Measurements from ENCODE around the gene CALD1. TPM values are rescaled to one million over a fixed set of nuclear protein-coding genes. Genes with fewer than 3 reads are reported as not detected.
A peak's percentile ranks its signal among the peaks of the same experiment; 100 is the strongest.

Gene CALD1
- total and polyA plus RNA-seq, 7 donors = 34.7 to 2,150 (median 1,069) TPM

DNA sequence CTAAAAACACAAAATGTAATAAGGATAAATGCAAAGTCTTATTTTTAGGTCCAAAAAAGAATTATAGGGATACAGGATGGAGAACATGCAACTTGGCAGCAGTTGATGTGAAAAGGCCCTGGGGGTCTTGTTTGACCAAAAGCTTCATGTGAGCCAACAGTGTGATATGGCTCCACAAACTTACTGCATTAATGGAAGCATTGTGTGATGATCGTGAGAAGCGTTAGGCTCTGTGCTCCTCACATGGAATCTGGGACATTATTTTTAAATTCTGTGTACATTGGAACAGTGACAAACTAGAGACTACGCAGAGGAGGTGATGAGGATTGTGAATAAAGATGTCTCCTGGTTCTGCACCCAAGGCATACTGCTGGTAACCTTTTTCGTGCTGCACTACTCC is 39.1 kb upstream of the CALD1 start:
- Histone ChIP-seq H3K4me1 (peaks cover 0 to 22% (median 17%) of the 10 kb centered on the region in 4 donors), H3K27me3 (no peaks in the 10 kb centered on the region), H3K27ac (no peak overlapping the region), H3K36me3 (no peaks in the 10 kb centered on the region), H3K4me3 (no peak overlapping the region), H3K9me3 (no peaks in the 10 kb centered on the region)
- TF ChIP-seq POLR2AphosphoS5 (IDR thresholded peaks at IDR 0.05) = no peak
- no peak for TF ChIP-seq POLR2A (IDR thresholded peaks at IDR 0.05)
- TF ChIP-seq EP300 (IDR thresholded peaks at IDR 0.05) = no peak
- TF ChIP-seq, protein P1, sequence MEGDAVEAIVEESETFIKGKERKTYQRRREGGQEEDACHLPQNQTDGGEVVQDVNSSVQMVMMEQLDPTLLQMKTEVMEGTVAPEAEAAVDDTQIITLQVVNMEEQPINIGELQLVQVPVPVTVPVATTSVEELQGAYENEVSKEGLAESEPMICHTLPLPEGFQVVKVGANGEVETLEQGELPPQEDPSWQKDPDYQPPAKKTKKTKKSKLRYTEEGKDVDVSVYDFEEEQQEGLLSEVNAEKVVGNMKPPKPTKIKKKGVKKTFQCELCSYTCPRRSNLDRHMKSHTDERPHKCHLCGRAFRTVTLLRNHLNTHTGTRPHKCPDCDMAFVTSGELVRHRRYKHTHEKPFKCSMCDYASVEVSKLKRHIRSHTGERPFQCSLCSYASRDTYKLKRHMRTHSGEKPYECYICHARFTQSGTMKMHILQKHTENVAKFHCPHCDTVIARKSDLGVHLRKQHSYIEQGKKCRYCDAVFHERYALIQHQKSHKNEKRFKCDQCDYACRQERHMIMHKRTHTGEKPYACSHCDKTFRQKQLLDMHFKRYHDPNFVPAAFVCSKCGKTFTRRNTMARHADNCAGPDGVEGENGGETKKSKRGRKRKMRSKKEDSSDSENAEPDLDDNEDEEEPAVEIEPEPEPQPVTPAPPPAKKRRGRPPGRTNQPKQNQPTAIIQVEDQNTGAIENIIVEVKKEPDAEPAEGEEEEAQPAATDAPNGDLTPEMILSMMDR (IDR thresholded peaks at IDR 0.05) = no peak
- no peak for DNase-seq
- WGBS, 2 donors = 60 to 75% methylated on average over 4 of the region's 4 CpGs
- intact Hi-C loops (cut with DNase I) = no loop called here

DNA sequence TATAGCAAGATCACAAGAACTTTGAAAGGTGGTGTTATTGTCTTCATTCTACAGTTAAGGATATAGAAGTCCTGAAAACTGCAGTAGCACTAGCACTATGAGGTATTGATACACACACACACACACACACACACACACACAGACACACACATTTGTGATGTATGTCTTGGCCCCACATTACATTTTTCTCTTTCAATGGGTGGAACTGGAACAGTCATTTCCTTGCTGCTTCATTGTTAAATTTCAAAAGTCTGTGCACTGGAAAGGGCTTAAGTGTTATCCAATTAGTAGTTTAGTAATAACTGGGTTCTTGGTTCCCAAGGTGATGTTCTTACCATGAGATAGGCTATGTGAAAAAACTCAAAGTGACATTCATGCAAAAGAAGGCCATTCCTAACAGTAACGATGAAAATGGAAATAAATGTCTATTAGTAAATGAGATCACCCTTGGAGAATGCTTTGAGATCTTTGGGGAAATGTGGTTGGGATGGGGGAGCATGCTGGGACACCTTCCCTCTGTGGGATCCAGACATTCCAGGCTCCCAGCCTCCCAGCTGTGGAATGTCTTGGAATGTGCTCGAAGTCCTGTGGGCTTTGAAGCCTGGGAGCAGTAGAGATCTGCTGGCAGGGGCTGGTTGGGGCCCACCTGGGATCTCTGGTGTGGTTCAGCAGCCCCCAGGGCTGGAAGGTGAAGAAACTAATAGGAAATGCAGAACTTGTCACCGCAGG is 37.4 kb upstream of the CALD1 start:
- WGBS, 2 donors = 47 to 63% methylated on average over 3 of the region's 3 CpGs
- Histone ChIP-seq H3K27me3 (no peaks in the 10 kb centered on the region), H3K36me3 (no peaks in the 10 kb centered on the region), H3K27ac (peak overlapping the region; percentile 29 to 71 (median 64)), H3K9me3 (no peaks in the 10 kb centered on the region), H3K4me3 (no peak overlapping the region), H3K4me1 (peaks cover 0 to 29% (median 20%) of the 10 kb centered on the region in 4 donors)
- TF ChIP-seq, protein P1 (IDR thresholded peaks at IDR 0.05) = no peak
- no peak for TF ChIP-seq POLR2A (IDR thresholded peaks at IDR 0.05)
- no peak for TF ChIP-seq POLR2AphosphoS5 (IDR thresholded peaks at IDR 0.05)
- no peak for TF ChIP-seq EP300 (IDR thresholded peaks at IDR 0.05)
- intact Hi-C loops (cut with DNase I) = no loop called here
- no peak for DNase-seq

DNA sequence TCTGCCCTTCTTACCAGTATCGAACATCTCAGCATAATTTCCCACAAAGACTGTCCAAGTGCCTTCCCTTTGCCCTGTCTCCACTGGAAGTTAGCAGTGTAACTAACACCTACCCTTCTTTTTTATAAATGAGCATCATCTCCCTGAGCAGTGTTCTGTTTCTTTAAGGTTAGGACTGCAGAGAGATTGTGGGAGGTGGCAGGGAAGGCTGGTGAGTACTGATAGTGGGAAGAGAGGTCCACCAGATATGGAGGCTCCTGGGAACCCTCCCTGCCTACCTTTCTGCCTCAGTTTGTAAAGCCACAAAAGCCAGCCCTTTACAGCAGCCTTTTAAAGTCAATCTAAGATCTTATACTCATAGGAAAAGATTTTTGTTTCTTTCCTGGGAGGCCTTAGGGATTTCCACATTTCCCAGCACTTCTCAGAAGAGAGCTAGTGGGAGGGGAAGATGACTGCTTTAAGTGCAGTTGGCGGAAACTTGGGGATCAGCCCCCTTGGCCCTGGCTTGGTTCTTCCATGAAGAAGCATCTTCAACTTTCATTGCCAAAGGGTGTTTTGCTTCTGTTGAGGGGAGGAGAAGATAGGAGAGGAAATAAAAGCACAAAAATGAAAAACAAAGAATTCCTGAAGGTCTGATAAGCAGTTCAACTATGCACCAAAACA is 36.6 kb upstream of the CALD1 start:
- intact Hi-C loops (cut with DNase I) = no loop called here
- Histone ChIP-seq H3K27ac (peak overlapping the region; percentile 29 to 71 (median 64)), H3K27me3 (no peaks in the 10 kb centered on the region), H3K9me3 (no peaks in the 10 kb centered on the region), H3K36me3 (no peaks in the 10 kb centered on the region), H3K4me3 (no peak overlapping the region), H3K4me1 (peaks cover 0 to 29% (median 20%) of the 10 kb centered on the region in 4 donors)
- no peak for TF ChIP-seq EP300 (IDR thresholded peaks at IDR 0.05)
- TF ChIP-seq, protein P1 (IDR thresholded peaks at IDR 0.05) = no peak
- no peak for TF ChIP-seq POLR2AphosphoS5 (IDR thresholded peaks at IDR 0.05)
- no peak for TF ChIP-seq POLR2A (IDR thresholded peaks at IDR 0.05)
- peak; percentile 88 for DNase-seq
- 44 to 57% methylated on average over 2 of the region's 2 CpGs for WGBS, 2 donors

DNA sequence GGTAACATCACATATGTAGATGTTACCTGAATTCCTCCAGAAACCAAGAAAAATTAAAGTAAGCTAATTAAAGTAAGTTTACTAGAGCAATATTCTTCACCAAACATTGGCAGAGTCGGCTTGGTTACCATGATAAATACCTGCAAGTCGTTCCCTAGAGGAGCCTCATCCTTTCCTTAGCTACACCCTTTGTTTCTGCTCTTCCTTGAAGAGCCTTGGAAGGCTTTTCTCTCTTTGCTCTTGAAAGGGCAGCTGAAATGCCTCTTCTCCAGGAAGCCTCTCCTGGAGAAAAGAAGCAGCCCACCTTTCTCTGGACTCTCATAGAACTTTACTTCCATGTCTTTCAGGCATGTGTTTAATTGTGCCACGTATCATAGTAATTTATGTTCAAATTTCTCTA is 34.9 kb upstream of the CALD1 start:
- Histone ChIP-seq H3K9me3 (no peaks in the 10 kb centered on the region), H3K36me3 (no peaks in the 10 kb centered on the region), H3K27ac (peak overlapping the region in 1 of 4 donors; percentile 48), H3K4me3 (no peak overlapping the region), H3K4me1 (peaks cover under 1 to 29% (median 20%) of the 10 kb centered on the region in 4 donors), H3K27me3 (no peaks in the 10 kb centered on the region)
- 48 to 74% methylated on average over 3 of the region's 3 CpGs for WGBS, 2 donors
- TF ChIP-seq, protein P1 (IDR thresholded peaks at IDR 0.05) = no peak
- no peak for TF ChIP-seq POLR2AphosphoS5 (IDR thresholded peaks at IDR 0.05)
- TF ChIP-seq EP300 (IDR thresholded peaks at IDR 0.05) = no peak
- no peak for TF ChIP-seq POLR2A (IDR thresholded peaks at IDR 0.05)
- intact Hi-C loops (cut with DNase I) = no loop called here
- DNase-seq = no peak
